IMR-90 (cell line): Measurements from ENCODE around the gene SLC6A17.

Source experiments
- BHLHE40 ChIP-seq: fragments of 150-350 bp; IDR thresholded peaks from 2 replicates; pipeline ENCODE4 v1.6.1; 2016; ENCODE audit warnings: mild to moderate bottlenecking, low read depth, low read length
- MAZ ChIP-seq: IDR thresholded peaks from 2 replicates; pipeline ENCODE4 v1.6.1; 2012; ENCODE audit warnings: low read depth, mild to moderate bottlenecking, low read length, improper control_type of control experiment, moderate library complexity, borderline replicate concordance
- RAD21 ChIP-seq: IDR thresholded peaks from 2 replicates; pipeline ENCODE4 v1.6.1; 2012; ENCODE audit warnings: low read length, improper control_type of control experiment
- RCOR1 ChIP-seq: IDR thresholded peaks from 2 replicates; pipeline ENCODE4 v1.6.1; 2012; ENCODE audit warnings: mild to moderate bottlenecking, low read length, improper control_type of control experiment; ENCODE audit not compliant: insufficient replicate concordance
- RFX5 ChIP-seq: IDR thresholded peaks from 2 replicates; pipeline ENCODE4 v1.8.0; 2012; ENCODE audit warnings: low read depth, mild to moderate bottlenecking, low read length, moderate library complexity
- USF2 ChIP-seq: fragments of 150-350 bp; IDR thresholded peaks from 2 replicates; pipeline ENCODE4 v1.6.1; 2017; ENCODE audit warnings: mild to moderate bottlenecking, antibody characterized with exemption, low read length, low read depth
- TF ChIP-seq, protein P1 (sequence below): conservative IDR thresholded peaks from 2 replicates; pipeline ENCODE4 v1.5.1; 2012; ENCODE audit warnings: mild to moderate bottlenecking, low read depth, low read length, improper control_type of control experiment

DNA sequence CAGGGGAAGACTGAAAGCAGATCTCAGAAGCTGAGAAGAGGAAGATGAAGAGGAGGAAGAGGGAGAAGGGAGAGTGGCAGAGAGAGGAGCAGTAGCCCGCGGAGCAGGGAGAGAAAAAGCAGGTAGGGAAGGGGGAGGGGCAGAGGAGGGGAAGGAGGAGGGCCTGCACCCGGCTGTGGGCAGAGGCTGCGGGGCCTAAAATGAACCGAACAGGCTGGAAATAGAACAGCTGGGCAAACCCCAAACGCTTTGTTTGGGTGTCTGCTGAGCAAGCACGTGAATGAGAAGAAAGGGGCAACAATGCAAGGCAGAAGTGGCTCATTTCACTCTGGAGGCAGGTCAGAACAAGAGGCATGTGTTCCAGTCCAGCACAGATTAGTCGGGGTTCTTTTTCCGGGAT lies 93.3 kb downstream of the SLC6A17 start:
- TF ChIP-seq, protein P1, sequence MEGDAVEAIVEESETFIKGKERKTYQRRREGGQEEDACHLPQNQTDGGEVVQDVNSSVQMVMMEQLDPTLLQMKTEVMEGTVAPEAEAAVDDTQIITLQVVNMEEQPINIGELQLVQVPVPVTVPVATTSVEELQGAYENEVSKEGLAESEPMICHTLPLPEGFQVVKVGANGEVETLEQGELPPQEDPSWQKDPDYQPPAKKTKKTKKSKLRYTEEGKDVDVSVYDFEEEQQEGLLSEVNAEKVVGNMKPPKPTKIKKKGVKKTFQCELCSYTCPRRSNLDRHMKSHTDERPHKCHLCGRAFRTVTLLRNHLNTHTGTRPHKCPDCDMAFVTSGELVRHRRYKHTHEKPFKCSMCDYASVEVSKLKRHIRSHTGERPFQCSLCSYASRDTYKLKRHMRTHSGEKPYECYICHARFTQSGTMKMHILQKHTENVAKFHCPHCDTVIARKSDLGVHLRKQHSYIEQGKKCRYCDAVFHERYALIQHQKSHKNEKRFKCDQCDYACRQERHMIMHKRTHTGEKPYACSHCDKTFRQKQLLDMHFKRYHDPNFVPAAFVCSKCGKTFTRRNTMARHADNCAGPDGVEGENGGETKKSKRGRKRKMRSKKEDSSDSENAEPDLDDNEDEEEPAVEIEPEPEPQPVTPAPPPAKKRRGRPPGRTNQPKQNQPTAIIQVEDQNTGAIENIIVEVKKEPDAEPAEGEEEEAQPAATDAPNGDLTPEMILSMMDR = no peak
- no peak for TF ChIP-seq MAZ
- TF ChIP-seq RFX5 = no peak
- TF ChIP-seq USF2 = no peak
- no peak for TF ChIP-seq RAD21
- TF ChIP-seq RCOR1 = no peak
- no peak for TF ChIP-seq BHLHE40
